ENCODE results near the gene SRRD. TPM values are rescaled to one million over a fixed set of nuclear protein-coding genes. Genes with fewer than 3 reads are reported as not detected.
"Not testable (repeated sequence)": the region's sequence is repeated elsewhere in the genome, so short reads cannot be mapped to it uniquely, and the experiment has no call there.

Gene SRRD
- total RNA-seq, 4 donors from 2014 or later = 10.3 to 21.5 (median 17.3) TPM

GRCh38 chr22:26527574-26528465 lies 44.1 kb downstream of the SRRD start:
- no peak overlapping the region for H3K4me3 ChIP-seq (ENCODE audit: low read depth, poor library complexity, severe bottlenecking)
- 77 to 79% methylated on average over 15 of the region's 15 CpGs for WGBS, 2 donors
- TF ChIP-seq CTCF (IDR thresholded peaks at IDR 0.05) (no peak), POLR2A (IDR thresholded peaks at IDR 0.05) (no peak)
- DNase-seq (ENCODE audit: low spot score in 2 of 2) = no peak
- intact Hi-C loops (cut with DNase I; ENCODE audit: low total_unique reads) = no loop called here

GRCh38 chr22:26528518-26528917 lies 44.8 kb downstream of the SRRD start:
- WGBS, 2 donors = 80 to 94% methylated on average over 9 of the region's 9 CpGs
- intact Hi-C loops (cut with DNase I; ENCODE audit: low total_unique reads); DNase-seq (ENCODE audit: low spot score in 2 of 2); H3K4me3 ChIP-seq (ENCODE audit: low read depth, poor library complexity, severe bottlenecking): not testable (repeated sequence)

GRCh38 chr22:26529345-26529744 lies 45.7 kb downstream of the SRRD start:
- WGBS, 2 donors = 58 to 68% methylated on average over 2 of the region's 2 CpGs
- no peak for DNase-seq (ENCODE audit: low spot score in 2 of 2)
- intact Hi-C loops (cut with DNase I; ENCODE audit: low total_unique reads) = no loop called here
- H3K4me3 ChIP-seq (ENCODE audit: low read depth, poor library complexity, severe bottlenecking) = no peak overlapping the region
- no peak for TF ChIP-seq CTCF (IDR thresholded peaks at IDR 0.05)

- no peak for TF ChIP-seq POLR2A (IDR thresholded peaks at IDR 0.05)
- no peak for TF ChIP-seq CTCF (IDR thresholded peaks at IDR 0.05)
- 51 to 62% methylated on average over 7 of the region's 7 CpGs for WGBS, 2 donors
- H3K4me3 ChIP-seq (ENCODE audit: low read depth, poor library complexity, severe bottlenecking) = no peak overlapping the region
- no peak for DNase-seq (ENCODE audit: low spot score in 2 of 2)
- intact Hi-C loops (cut with DNase I; ENCODE audit: low total_unique reads) = no loop called here
Observed at GRCh38 chr22:26534171-26534855, 50.6 kb downstream of the SRRD start.

- WGBS, 2 donors = 53 to 58% methylated on average over 13 of the region's 13 CpGs
- TF ChIP-seq POLR2A (IDR thresholded peaks at IDR 0.05) = no peak
- TF ChIP-seq CTCF (IDR thresholded peaks at IDR 0.05) = no peak
- intact Hi-C loops (cut with DNase I; ENCODE audit: low total_unique reads) = no loop called here
- H3K4me3 ChIP-seq (ENCODE audit: low read depth, poor library complexity, severe bottlenecking) = no peak overlapping the region
- no peak for DNase-seq (ENCODE audit: low spot score in 2 of 2)
Observed at GRCh38 chr22:26534874-26535602, 51.4 kb downstream of the SRRD start.

GRCh38 chr22:26535603-26535908 lies 51.9 kb downstream of the SRRD start:
- no peak for DNase-seq (ENCODE audit: low spot score in 2 of 2)
- no peak for TF ChIP-seq POLR2A (IDR thresholded peaks at IDR 0.05)
- TF ChIP-seq CTCF (IDR thresholded peaks at IDR 0.05) = no peak
- intact Hi-C loops (cut with DNase I; ENCODE audit: low total_unique reads) = no loop called here
- H3K4me3 ChIP-seq (ENCODE audit: low read depth, poor library complexity, severe bottlenecking) = no peak overlapping the region
- 92 to 95% methylated on average over 3 of the region's 3 CpGs for WGBS, 2 donors
